Activated naive CD4-positive, alpha-beta T cell treated with anti-CD3 and anti-CD28 coated beads, Interleukin-2, amount 10 ng/mL, durations not matched to agents 7 days and 5 days (primary cell): ENCODE results near the gene CCR6.

Source experiments
- CTCF ChIA-PET: fragments of 350-600 bp; sonication (Branson Sonifier 250); formaldehyde crosslinking; loops from one replicate; lab custom pipeline; 2021; ENCODE audit warnings: antibody characterized with exemption; lab: Charles Lee
- DNase-seq: peaks from one replicate; pipeline ENCODE4 v3.0.0-alpha.2; 2020
- H3K27ac Mint-ChIP-seq: one replicate; pipeline ENCODE4 v1.8.0; 2021; ENCODE audit warnings: mild to moderate bottlenecking, moderate library complexity, mixed read lengths
- H3K27me3 Mint-ChIP-seq: one replicate; pipeline ENCODE4 v1.8.0; 2021; ENCODE audit warnings: mild to moderate bottlenecking, mixed read lengths
- H3K36me3 Mint-ChIP-seq: one replicate; pipeline ENCODE4 v1.8.0; 2021; ENCODE audit warnings: mixed read lengths
- H3K4me1 Mint-ChIP-seq: one replicate; pipeline ENCODE4 v1.8.0; 2021; ENCODE audit warnings: mixed read lengths
- H3K4me3 Mint-ChIP-seq: one replicate; pipeline ENCODE4 v1.8.0; 2021; ENCODE audit warnings: mild to moderate bottlenecking, moderate library complexity, mixed read lengths
- H3K9me3 Mint-ChIP-seq: one replicate; pipeline ENCODE4 v1.8.0; 2021; ENCODE audit warnings: mixed read lengths

Gene CCR6

DNA sequence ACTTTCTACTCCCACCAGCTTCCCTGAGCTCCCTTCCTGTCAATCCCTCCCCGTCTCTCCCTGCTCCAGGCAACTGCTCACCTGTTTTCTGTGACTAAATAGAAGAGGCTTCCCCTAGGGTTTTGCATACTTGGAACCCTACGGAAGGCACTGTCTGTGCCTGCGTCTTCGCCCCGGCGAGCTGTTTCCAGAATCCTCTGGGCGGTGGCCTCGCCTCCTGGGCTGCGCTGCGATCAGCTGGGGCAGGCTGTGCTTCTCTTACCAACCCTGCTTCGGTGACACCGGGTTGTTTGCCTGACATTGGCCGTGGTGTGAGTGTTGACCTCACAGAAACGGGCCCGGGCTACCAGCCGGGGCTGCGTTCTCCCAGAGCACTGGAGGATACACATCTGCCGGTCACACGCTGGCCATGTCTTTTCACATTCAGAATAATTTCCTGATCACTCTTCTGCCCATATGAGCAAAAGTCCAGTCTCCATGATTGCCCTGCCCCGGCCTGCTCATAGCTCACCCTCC is 29.4 kb upstream of the CCR6 start:
- Mint-ChIP-seq H3K27me3 (peaks cover 30% of the 10 kb centered on the region), H3K27ac (no peak overlapping the region), H3K9me3 (no peaks in the 10 kb centered on the region), H3K4me1 (peaks cover 45% of the 10 kb centered on the region), H3K36me3 (no peaks in the 10 kb centered on the region), H3K4me3 (no peak overlapping the region)
- DNase-seq = no peak
- CTCF ChIA-PET = no interaction called here

DNA sequence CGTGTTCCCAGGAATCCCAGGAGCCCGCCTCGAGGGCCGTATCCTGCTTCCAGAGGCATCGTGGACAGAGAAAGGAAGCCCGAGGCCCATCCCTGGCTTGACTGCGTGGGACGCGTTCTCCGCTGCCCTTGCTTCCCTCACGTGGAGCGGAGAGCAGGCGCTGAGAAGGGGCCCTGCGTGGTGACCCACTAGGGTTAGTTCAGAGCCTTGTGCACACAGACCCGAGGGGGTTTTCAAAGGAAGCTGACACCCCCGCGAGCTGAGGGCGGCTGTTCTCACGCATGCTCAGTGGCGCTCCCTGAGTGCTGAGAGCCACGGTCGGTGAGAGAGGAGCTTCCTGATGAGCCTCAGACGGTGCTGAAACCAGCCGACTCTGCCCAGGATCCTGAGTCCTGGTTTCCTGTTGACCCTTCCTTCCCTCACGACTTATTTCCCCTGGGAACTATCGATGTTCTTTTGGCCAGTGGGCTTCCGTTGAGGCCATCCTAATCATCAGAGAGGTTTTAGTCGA is 28.9 kb upstream of the CCR6 start:
- Mint-ChIP-seq H3K9me3 (no peaks in the 10 kb centered on the region), H3K4me1 (peaks cover 49% of the 10 kb centered on the region), H3K4me3 (no peak overlapping the region), H3K27ac (no peak overlapping the region), H3K36me3 (no peaks in the 10 kb centered on the region), H3K27me3 (peaks cover 31% of the 10 kb centered on the region)
- CTCF ChIA-PET = no interaction called here
- peak; percentile 38 for DNase-seq

DNA sequence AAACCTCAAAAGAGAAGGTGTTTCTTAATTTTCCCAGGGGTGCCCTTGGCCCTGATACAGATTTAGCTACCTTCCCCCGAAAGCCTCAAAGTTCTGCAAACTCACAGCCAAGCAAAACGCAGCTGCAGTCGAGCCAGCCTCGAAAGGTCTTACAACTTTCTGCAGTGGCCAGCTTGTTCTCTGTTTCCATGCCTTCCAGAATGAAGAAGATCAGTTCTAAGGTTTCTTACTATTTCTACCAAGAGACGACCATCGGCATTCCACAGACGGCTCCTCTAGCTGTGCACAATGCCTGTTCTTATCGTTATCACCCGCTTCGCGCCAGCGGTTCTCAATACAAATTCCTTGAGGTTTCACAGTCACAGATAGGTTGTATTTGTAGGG is 28.5 kb upstream of the CCR6 start:
- H3K4me1 Mint-ChIP-seq = peaks cover 52% of the 10 kb centered on the region
- no peaks in the 10 kb centered on the region for H3K9me3 Mint-ChIP-seq

DNA sequence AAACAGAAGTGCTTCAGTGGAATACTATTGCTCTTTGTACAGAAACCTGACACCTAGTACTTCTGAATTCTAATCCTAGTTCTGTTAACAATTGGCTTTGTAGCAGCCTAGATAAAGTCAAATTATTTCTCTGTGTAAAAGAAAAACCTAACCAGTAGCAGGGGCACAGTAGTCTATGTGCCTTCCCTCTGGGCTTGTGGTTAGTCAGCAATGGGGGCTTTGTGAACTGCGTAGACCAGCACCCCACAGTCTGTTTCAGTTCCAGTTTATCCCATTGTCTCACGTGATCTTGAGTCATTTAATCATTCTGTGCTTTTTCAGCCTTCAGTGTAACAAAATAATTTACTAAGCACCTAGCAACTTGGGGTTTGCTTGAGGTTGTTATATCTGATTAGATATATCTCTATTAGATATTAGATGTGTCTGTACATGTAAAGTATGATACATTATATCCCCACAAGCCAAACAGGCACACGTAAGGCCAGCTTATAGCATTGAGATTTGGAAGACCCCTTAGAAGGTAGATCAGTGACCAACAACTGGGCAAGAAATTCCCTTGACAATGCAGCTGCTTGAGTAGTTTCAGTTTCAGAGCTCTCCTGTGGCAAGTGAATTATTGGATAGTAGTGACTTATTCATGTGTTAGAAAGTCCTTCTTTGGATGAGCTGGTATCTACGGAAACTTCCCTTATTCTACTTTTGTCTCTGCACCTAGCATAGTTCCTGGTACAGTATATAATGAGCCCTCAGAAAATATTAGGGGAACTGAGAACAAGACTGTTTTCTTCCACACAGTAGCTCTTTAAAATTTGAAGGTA is 27.9 kb upstream of the CCR6 start:
- no peak for DNase-seq
- H3K4me1 Mint-ChIP-seq = peaks cover 50% of the 10 kb centered on the region
- no peak overlapping the region for H3K4me3 Mint-ChIP-seq

More for the DNA sequence above, 28.5 kb upstream of the CCR6 start:
- CTCF ChIA-PET = no interaction called here
- H3K36me3 Mint-ChIP-seq = no peaks in the 10 kb centered on the region
- peaks cover 34% of the 10 kb centered on the region for H3K27me3 Mint-ChIP-seq
- no peak overlapping the region for H3K27ac Mint-ChIP-seq
- DNase-seq = no peak
- H3K4me3 Mint-ChIP-seq = no peak overlapping the region

DNA sequence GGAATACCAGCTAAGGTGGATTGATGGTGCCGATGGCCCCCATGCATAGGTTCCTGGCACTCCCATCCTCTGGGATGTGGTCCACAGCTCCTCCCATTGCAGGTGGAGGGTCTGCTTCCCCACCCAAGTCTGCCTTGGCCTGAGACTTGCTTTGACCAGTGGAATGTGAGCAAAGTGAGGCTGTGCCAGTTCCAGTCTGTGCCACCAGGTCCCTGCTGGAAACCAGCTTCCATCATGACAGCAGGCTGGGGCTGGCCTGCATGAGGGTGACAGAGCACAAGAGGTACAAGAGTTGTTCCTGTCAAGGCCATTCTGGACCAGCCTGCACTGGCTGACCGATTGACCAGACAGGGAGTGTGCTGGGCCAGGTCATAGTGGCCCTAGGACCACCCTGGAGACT is 27.0 kb upstream of the CCR6 start:
- no peak overlapping the region for H3K27ac Mint-ChIP-seq
- no peaks in the 10 kb centered on the region for H3K9me3 Mint-ChIP-seq
- DNase-seq = no peak
- H3K27me3 Mint-ChIP-seq = peaks cover 42% of the 10 kb centered on the region
- H3K4me3 Mint-ChIP-seq = no peak overlapping the region
- CTCF ChIA-PET = no interaction called here
- peaks cover 42% of the 10 kb centered on the region for H3K4me1 Mint-ChIP-seq
- H3K36me3 Mint-ChIP-seq = no peaks in the 10 kb centered on the region

More for the DNA sequence above, 27.9 kb upstream of the CCR6 start:
- CTCF ChIA-PET = no interaction called here
- Mint-ChIP-seq H3K27ac (no peak overlapping the region), H3K36me3 (no peaks in the 10 kb centered on the region), H3K9me3 (no peaks in the 10 kb centered on the region), H3K27me3 (peaks cover 34% of the 10 kb centered on the region)

DNA sequence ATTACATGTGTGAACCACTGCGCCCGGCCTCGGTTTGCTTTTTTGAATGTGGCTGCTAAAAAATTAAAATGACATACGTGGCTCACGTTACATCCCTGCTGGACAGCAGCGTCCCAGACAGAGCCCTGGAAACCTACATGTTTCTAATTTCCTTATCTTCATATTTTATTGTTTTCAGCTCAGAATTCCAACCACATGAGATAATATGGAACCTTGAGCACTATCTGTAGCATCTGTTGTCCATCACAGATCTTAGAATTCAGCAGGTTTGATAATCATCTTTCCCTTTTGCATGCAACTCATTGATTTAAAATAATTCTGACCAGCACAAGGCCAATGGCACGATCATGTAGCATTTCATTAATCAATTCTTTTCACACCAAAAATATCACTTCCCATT is 25.9 kb upstream of the CCR6 start:
- Mint-ChIP-seq H3K4me3 (no peak overlapping the region), H3K36me3 (no peaks in the 10 kb centered on the region), H3K4me1 (peaks cover 31% of the 10 kb centered on the region), H3K27me3 (peaks cover 36% of the 10 kb centered on the region), H3K27ac (no peak overlapping the region), H3K9me3 (no peaks in the 10 kb centered on the region)
- no peak for DNase-seq
- CTCF ChIA-PET = no interaction called here

DNA sequence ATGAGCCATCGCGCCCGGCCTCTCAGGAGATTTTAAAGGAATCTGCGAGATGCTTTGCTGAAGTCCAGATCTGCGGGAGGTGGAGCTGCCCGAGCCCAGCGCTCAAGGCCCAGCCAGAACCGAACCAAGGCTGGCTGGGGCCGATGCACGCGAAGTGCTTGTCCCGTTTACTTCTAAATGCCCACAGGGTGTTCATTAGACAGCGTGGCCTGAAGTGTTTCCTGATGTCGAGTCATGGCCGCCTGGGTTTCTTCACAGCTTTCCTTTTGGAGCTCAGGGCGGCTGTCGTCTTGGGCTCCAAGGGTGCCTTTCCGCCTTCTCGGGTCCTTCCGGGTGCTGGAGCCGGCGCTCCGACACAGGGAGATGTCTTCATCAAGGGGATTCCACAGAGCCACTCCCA is 25.1 kb upstream of the CCR6 start:
- Mint-ChIP-seq H3K9me3 (no peaks in the 10 kb centered on the region), H3K4me1 (peaks cover 26% of the 10 kb centered on the region), H3K4me3 (no peak overlapping the region), H3K27me3 (peaks cover 33% of the 10 kb centered on the region), H3K27ac (no peak overlapping the region), H3K36me3 (no peaks in the 10 kb centered on the region)
- CTCF ChIA-PET = no interaction called here
- DNase-seq = no peak

DNA sequence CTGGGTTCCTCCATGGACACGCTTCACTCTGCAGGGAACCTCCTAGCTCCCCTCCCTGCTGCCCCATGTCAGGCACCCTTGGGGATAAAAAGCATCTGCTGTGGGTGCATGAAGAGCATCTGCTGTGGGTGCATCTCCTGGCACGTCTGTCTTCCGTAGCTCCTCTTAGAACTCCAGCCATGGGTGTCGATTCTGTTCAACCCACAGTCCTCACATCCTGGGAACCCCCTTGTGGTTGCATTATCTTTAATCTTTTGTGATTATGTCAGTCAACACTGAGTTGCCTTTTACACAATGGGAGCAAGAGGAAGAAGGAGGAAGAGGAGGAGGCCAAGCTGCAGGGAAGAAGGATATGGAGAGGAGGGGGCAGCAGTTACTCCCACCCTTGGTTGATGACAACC is 24.1 kb upstream of the CCR6 start:
- H3K36me3 Mint-ChIP-seq = no peaks in the 10 kb centered on the region
- H3K27me3 Mint-ChIP-seq = peaks cover 25% of the 10 kb centered on the region
- H3K27ac Mint-ChIP-seq = no peak overlapping the region
- no peaks in the 10 kb centered on the region for H3K9me3 Mint-ChIP-seq
- H3K4me1 Mint-ChIP-seq = peaks cover 25% of the 10 kb centered on the region
- H3K4me3 Mint-ChIP-seq = no peak overlapping the region
- CTCF ChIA-PET = no interaction called here
- DNase-seq = no peak

DNA sequence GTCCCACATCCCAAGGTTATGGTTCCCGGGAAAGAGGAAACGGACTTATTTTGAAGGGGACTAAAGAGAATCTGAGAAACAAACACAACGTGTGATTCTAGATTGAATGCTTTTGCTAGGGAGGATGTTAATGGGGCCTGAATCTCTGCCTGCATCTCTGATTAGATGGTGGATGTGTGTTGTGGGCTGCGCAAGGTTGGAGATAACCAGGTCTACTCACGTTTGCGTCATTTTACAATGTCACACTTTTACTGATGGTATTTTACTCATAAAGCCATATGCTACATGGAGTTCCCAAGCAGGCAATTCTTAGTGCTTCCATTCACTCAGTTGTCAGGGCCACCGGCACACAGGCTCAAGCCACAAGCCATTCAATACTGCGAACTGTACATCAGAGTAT is 23.2 kb upstream of the CCR6 start:
- Mint-ChIP-seq H3K4me1 (peaks cover 19% of the 10 kb centered on the region), H3K27ac (no peak overlapping the region), H3K27me3 (peaks cover 17% of the 10 kb centered on the region), H3K36me3 (no peaks in the 10 kb centered on the region), H3K4me3 (no peak overlapping the region), H3K9me3 (no peaks in the 10 kb centered on the region)
- no peak for DNase-seq
- CTCF ChIA-PET = no interaction called here

DNA sequence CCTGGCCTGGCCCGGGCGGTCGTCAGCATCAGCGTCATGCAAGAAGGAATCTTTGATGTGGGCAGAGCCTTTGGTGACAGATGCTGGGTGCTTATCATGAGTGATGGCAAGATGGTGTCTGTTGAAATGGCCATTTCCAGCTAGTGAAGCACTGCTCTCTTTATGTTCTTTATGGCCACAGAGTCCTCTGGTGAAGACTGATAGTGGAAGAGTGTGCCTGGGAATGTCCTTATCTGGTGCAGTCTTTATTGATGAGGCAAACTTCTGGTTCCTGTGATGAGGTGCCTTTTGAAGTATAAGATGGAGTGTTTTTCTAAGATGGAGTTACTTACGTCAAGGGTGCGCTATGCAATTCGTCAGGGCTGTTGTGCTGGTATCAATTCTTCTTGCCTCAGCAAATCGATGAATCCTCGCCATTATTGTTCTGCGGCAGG is 22.6 kb upstream of the CCR6 start:
- H3K27ac Mint-ChIP-seq = no peak overlapping the region
- H3K4me1 Mint-ChIP-seq = peaks cover 18% of the 10 kb centered on the region
- DNase-seq = no peak
- H3K9me3 Mint-ChIP-seq = no peaks in the 10 kb centered on the region
- CTCF ChIA-PET = no interaction called here
- H3K4me3 Mint-ChIP-seq = no peak overlapping the region
- no peaks in the 10 kb centered on the region for H3K36me3 Mint-ChIP-seq
- H3K27me3 Mint-ChIP-seq = peaks cover 21% of the 10 kb centered on the region

DNA sequence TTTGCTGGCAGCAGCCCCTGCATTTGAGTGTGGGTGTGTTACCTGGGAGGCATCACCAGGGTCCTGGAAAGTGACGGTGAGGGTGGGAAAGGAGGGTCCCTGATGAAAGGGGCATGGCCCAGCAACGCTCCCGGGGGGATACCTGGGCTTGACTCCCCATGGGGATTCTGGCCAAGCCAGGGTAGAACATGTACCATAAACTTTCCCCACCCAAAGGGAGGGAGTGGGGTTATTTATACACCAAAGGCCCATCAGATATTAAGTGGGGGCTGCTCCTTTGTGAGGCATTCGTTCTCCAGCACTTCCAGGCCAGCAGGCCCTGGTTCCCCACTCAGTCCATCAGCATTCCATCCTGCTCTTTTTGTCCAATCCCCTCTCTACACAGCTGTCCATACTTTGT is 20.6 kb upstream of the CCR6 start:
- no peaks in the 10 kb centered on the region for H3K36me3 Mint-ChIP-seq
- H3K27ac Mint-ChIP-seq = no peak overlapping the region
- CTCF ChIA-PET = no interaction called here
- no peaks in the 10 kb centered on the region for H3K9me3 Mint-ChIP-seq
- DNase-seq = no peak
- peaks cover 18% of the 10 kb centered on the region for H3K4me1 Mint-ChIP-seq
- no peak overlapping the region for H3K4me3 Mint-ChIP-seq
- H3K27me3 Mint-ChIP-seq = peaks cover 27% of the 10 kb centered on the region

DNA sequence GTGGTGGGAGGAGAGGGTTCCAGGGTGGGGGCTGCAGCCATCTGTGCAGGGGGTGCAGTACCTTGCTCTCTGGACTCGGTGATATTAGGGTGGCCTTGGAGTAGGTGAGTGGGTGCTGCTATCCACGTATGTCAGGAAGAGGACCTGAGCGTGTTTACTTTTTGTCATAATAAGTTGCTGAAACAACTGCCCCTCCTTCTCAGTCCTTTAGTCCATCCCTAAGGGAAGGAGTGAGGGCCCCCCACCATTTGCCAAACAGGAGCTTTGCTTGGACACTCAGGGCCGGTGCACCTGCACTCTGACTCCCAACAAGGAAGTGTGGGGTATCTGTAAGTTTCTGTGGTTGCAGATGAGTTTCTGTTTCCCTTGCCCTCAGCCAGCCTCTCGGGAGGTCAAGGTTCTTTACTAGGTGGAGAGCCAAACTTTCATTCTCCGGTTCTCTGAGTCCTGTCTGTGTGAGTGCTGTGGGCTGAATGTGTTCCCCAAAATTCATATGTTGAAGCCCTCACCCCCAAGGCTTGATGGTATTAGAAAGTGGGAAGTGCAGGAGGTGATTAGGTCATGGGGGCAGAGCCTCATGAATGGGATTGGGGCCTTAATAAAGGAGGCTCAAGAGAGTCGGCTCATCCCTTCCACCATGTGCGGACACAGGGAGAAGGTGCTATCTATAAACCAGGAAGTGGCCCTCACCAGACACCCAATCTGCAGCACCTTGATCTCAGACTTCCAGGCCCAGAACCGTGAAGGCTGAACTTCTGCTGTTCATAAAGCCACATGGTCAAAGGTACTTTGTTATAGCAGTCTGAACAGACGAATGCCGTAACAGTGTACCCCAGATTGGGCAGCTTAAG is 19.6 kb upstream of the CCR6 start:
- CTCF ChIA-PET = no interaction called here
- H3K4me1 Mint-ChIP-seq = peaks cover 18% of the 10 kb centered on the region

DNA sequence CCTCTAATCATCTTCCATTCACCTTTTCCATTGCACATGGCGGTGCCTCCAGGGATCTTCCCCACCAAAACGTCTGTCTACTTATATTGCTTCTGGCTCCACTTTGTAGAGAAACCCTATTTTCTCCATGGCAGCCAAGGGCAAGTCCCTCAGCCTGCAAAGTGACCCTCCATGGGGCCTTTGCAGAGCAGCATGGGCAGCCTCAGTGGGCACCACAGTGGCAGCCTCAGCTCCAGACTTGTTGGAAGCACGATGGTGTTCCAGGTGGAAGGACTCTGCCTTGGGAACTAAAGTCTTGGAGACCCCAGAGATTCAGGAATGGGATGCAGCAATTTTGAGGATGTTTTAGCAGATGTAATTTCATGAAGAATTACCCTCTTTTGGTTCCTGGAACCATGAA is 18.5 kb upstream of the CCR6 start:
- no peaks in the 10 kb centered on the region for H3K9me3 Mint-ChIP-seq
- no peaks in the 10 kb centered on the region for H3K36me3 Mint-ChIP-seq
- no peak for DNase-seq
- no peak overlapping the region for H3K4me3 Mint-ChIP-seq
- H3K27ac Mint-ChIP-seq = no peak overlapping the region
- CTCF ChIA-PET = no interaction called here
- peaks cover 28% of the 10 kb centered on the region for H3K27me3 Mint-ChIP-seq
- peaks cover 11% of the 10 kb centered on the region for H3K4me1 Mint-ChIP-seq

More for the DNA sequence above, 19.6 kb upstream of the CCR6 start:
- DNase-seq = no peak
- Mint-ChIP-seq H3K9me3 (no peaks in the 10 kb centered on the region), H3K27ac (no peak overlapping the region), H3K27me3 (peaks cover 31% of the 10 kb centered on the region), H3K36me3 (no peaks in the 10 kb centered on the region), H3K4me3 (no peak overlapping the region)

DNA sequence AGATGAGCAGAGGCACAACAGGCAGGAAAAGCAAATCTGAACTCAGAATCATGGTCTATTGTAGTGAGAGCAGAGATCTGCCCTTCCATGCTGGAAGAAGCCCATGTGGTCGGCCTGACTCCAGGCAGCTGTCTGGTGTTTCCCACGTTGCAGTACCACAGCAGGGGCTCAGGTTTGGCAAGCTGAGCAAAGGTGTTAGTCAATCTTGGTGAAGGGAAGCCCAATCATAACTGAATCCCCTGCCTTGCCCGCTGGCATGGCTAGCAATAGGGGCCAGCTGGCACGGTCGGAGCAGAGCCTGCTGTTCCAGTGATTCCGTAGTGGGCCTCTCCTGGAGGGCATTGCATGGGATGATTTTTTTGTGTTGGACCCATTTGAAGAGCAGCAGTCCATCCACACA is 17.8 kb upstream of the CCR6 start:
- H3K36me3 Mint-ChIP-seq = no peaks in the 10 kb centered on the region
- CTCF ChIA-PET = interaction anchor here (0.8 kb wide), 1 partner anchor 154 kb away, joined by 3 read pairs; no protein-coding TSS in a partner anchor
- no peaks in the 10 kb centered on the region for H3K9me3 Mint-ChIP-seq
- no peak overlapping the region for H3K27ac Mint-ChIP-seq
- DNase-seq = no peak
- no peak overlapping the region for H3K4me3 Mint-ChIP-seq
- peaks cover 28% of the 10 kb centered on the region for H3K27me3 Mint-ChIP-seq
- peaks cover 11% of the 10 kb centered on the region for H3K4me1 Mint-ChIP-seq
